ENCODE results near the gene C1QB. TPM values are rescaled to one million over a fixed set of nuclear protein-coding genes. Genes with fewer than 3 reads are reported as not detected.
"Not testable (repeated sequence)": the region's sequence is repeated elsewhere in the genome, so short reads cannot be mapped to it uniquely, and the experiment has no call there.

Gene C1QB
- total RNA-seq, 2 experiments from 2014 or later, result not detected

GRCh38 chr1:22666412-22666811 is 13.4 kb downstream of the C1QB start:
- POLR2A ChIA-PET, result no interaction called here
- H3K4me2 ChIP-seq (ENCODE audit: low read length), result no peak overlapping the region
- H3K4me3 ChIP-seq (ENCODE audit: low read depth, low read length, poor library complexity, severe bottlenecking), result no peak overlapping the region
- CTCF ChIA-PET (ENCODE audit: unreplicated experiment), result no interaction called here
- no peaks in the 10 kb centered on the region for H3K9me3 ChIP-seq (ENCODE audit: low read length)
- no peaks in the 10 kb centered on the region for H3K79me2 ChIP-seq (ENCODE audit: insufficient read depth, low read depth, low read length)
- no peak overlapping the region for H2AFZ ChIP-seq (ENCODE audit: low read length)
- no peak for DNase-seq (ENCODE audit: low spot score)
- no TSS peak for BruUV-seq (replicated peaks)
- no peak overlapping the region for H3K27ac ChIP-seq (ENCODE audit: low read depth, low read length, poor library complexity, severe bottlenecking)
- TF ChIP-seq EZH2phosphoT487 (IDR thresholded peaks at IDR 0.05; ENCODE audit: borderline replicate concordance, low read depth, low read length), result no peak
- no peak for TF ChIP-seq CTCF (conservative IDR thresholded peaks at IDR 0.05; ENCODE audit: low read length)
- no peaks in the 10 kb centered on the region for H3K36me3 ChIP-seq (ENCODE audit: insufficient read depth, low read length)
- H3K4me1 ChIP-seq (ENCODE audit: insufficient read depth, low read length, poor library complexity, severe bottlenecking), result no peaks in the 10 kb centered on the region
- H4K20me1 ChIP-seq (ENCODE audit: insufficient read depth, low read length), result no peaks in the 10 kb centered on the region
- no peaks in the 10 kb centered on the region for H3K9me2 ChIP-seq (ENCODE audit: insufficient read depth, low read length)
- intact Hi-C loops (cut with micrococcal nuclease; ENCODE audit: unreplicated experiment), result no loop called here

- CTCF ChIA-PET (ENCODE audit: unreplicated experiment); H3K9me2 ChIP-seq (ENCODE audit: insufficient read depth, low read length); H3K27ac ChIP-seq (ENCODE audit: low read depth, low read length, poor library complexity, severe bottlenecking); BruUV-seq (replicated peaks); H3K36me3 ChIP-seq (ENCODE audit: insufficient read depth, low read length); H3K9me3 ChIP-seq (ENCODE audit: low read length); H3K4me2 ChIP-seq (ENCODE audit: low read length); DNase-seq (ENCODE audit: low spot score); H3K4me3 ChIP-seq (ENCODE audit: low read depth, low read length, poor library complexity, severe bottlenecking); H2AFZ ChIP-seq (ENCODE audit: low read length); H3K4me1 ChIP-seq (ENCODE audit: insufficient read depth, low read length, poor library complexity, severe bottlenecking); H4K20me1 ChIP-seq (ENCODE audit: insufficient read depth, low read length); intact Hi-C loops (cut with micrococcal nuclease; ENCODE audit: unreplicated experiment); H3K79me2 ChIP-seq (ENCODE audit: insufficient read depth, low read depth, low read length); POLR2A ChIA-PET: not testable (repeated sequence)
Measured at GRCh38 chr1:22668840-22669239, 15.8 kb downstream of the C1QB start.

- CTCF ChIA-PET (ENCODE audit: unreplicated experiment), result no interaction called here
- BruUV-seq (replicated peaks), result no TSS peak
Measured at GRCh38 chr1:22670352-22670975, 17.4 kb downstream of the C1QB start.

More at GRCh38 chr1:22670352-22670975, 17.4 kb downstream of the C1QB start:
- H3K79me2 ChIP-seq (ENCODE audit: insufficient read depth, low read depth, low read length), result no peaks in the 10 kb centered on the region
- intact Hi-C loops (cut with micrococcal nuclease; ENCODE audit: unreplicated experiment), result no loop called here
- no peaks in the 10 kb centered on the region for H3K4me1 ChIP-seq (ENCODE audit: insufficient read depth, low read length, poor library complexity, severe bottlenecking)
- no peaks in the 10 kb centered on the region for H3K36me3 ChIP-seq (ENCODE audit: insufficient read depth, low read length)
- H3K4me2 ChIP-seq (ENCODE audit: low read length), result no peak overlapping the region
- H3K4me3 ChIP-seq (ENCODE audit: low read depth, low read length, poor library complexity, severe bottlenecking), result no peak overlapping the region
- H2AFZ ChIP-seq (ENCODE audit: low read length), result no peak overlapping the region
- POLR2A ChIA-PET, result interaction anchor here (0.6 kb wide), 1 partner anchor 662 kb away, joined by 4 read pairs; no protein-coding TSS in a partner anchor
- no peak for TF ChIP-seq CTCF (conservative IDR thresholded peaks at IDR 0.05; ENCODE audit: low read length)
- no peak for TF ChIP-seq EZH2phosphoT487 (IDR thresholded peaks at IDR 0.05; ENCODE audit: borderline replicate concordance, low read depth, low read length)
- no peaks in the 10 kb centered on the region for H4K20me1 ChIP-seq (ENCODE audit: insufficient read depth, low read length)
- DNase-seq (ENCODE audit: low spot score), result no peak
- H3K9me2 ChIP-seq (ENCODE audit: insufficient read depth, low read length), result no peaks in the 10 kb centered on the region
- H3K27ac ChIP-seq (ENCODE audit: low read depth, low read length, poor library complexity, severe bottlenecking), result no peak overlapping the region
- no peaks in the 10 kb centered on the region for H3K9me3 ChIP-seq (ENCODE audit: low read length)

Data from OCI-LY7 (cell line).